ENCODE results near the gene HYOU1. TPM values are rescaled to one million over a fixed set of nuclear protein-coding genes. Genes with fewer than 3 reads are reported as not detected.
A peak's percentile ranks its signal among the peaks of the same experiment; 100 is the strongest.
"Not testable (repeated sequence)": the region's sequence is repeated elsewhere in the genome, so short reads cannot be mapped to it uniquely, and the experiment has no call there.

Gene HYOU1
- total and polyA plus RNA-seq, 4 donors, result 70.8 to 93.9 (median 87.4) TPM

DNA sequence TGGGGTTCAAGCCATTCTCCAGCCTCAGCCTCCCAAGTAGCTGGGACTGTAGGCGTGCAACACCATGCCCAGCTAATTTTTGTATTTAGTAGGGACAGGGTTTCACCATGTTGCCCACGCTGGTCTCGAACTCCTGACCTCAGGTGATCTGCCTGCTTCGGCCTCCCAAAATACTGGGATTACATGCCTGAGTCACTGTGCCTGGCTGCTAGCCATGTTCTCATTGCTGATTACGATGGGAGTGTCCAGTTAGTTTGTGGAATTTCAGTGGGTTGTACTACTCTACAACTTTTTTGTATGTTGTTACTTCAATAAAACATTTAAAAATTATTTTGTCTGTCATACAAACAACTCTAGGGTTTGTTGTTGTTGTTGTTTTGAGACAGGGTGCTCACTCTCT, 5.8 kb upstream of the HYOU1 start:
- peaks cover 20% of the 10 kb centered on the region for H3K4me1 ChIP-seq (ENCODE audit: control insufficient read depth, insufficient read depth, low read length)
- DNase-seq (ENCODE audit: low read depth in 4 of 6, low spot score in 6 of 6), result no peak
- WGBS (ENCODE audit: insufficient coverage), result 84% methylated on average over 3 of the region's 5 CpGs
- no peak overlapping the region for H3K27ac ChIP-seq (ENCODE audit: low read depth, low read length)
- H3K4me3 ChIP-seq (ENCODE audit: low read depth, low read length), result no peak overlapping the region
- H3K9me3 ChIP-seq (ENCODE audit: control insufficient read depth, insufficient read depth, low read length), result no peaks in the 10 kb centered on the region
- no peaks in the 10 kb centered on the region for H3K27me3 ChIP-seq (ENCODE audit: control insufficient read depth, insufficient read depth, low read length)
- H3K36me3 ChIP-seq (ENCODE audit: control insufficient read depth, insufficient read depth, low read length), result peaks cover 15% of the 10 kb centered on the region

DNA sequence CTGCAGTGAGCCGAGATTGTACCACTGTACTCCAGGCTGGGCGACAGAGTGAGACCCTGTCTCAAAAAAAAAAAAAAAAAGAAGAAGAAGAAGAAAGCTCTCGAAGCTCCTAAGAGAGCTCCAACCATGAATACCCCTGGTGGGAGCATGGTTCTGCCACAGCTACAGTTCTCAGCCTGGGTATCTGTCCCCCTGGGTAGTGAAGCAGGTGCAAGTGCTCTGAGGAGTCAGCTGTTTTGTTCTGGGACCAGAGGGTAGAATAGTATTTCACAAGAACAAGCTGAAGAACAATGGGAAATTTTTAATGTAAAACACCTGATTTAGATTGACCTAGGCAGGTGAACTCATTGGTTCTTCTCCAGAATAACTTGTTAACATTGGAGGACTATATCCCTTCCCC, 4.3 kb upstream of the HYOU1 start:
- Histone ChIP-seq H3K27me3 (ENCODE audit: control insufficient read depth, insufficient read depth, low read length) (no peaks in the 10 kb centered on the region), H3K36me3 (ENCODE audit: control insufficient read depth, insufficient read depth, low read length) (peaks cover 15% of the 10 kb centered on the region), H3K27ac (ENCODE audit: low read depth, low read length) (no peak overlapping the region), H3K4me3 (ENCODE audit: low read depth, low read length) (no peak overlapping the region), H3K9me3 (ENCODE audit: control insufficient read depth, insufficient read depth, low read length) (no peaks in the 10 kb centered on the region), H3K4me1 (ENCODE audit: control insufficient read depth, insufficient read depth, low read length) (peaks cover 15% of the 10 kb centered on the region)
- 93% methylated on average over 2 of the region's 3 CpGs for WGBS (ENCODE audit: insufficient coverage)
- DNase-seq (ENCODE audit: low read depth in 4 of 6, low spot score in 6 of 6), result no peak

DNA sequence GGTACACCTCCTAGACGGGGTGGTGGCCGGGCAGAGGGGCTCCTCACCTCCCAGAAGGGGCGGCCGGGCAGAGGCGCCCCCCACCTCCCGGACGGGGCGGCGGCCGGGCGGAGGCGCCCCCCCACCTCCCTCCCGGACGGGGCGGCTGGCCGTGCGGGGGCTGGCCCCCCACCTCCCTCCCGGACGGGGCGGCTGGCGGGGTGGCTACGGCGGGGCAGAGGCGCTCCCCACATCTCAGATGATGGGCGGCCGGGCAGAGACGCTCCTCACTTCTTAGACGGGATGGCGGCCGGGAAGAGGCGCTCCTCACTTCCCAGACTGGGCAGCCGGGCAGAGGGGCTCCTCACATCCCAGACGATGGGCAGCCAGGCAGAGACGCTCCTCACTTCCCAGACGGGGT, 2.1 kb upstream of the HYOU1 start:
- not testable (repeated sequence) for H3K27ac ChIP-seq (ENCODE audit: low read depth, low read length); H3K27me3 ChIP-seq (ENCODE audit: control insufficient read depth, insufficient read depth, low read length); H3K4me3 ChIP-seq (ENCODE audit: low read depth, low read length); DNase-seq (ENCODE audit: low read depth in 4 of 6, low spot score in 6 of 6); H3K9me3 ChIP-seq (ENCODE audit: control insufficient read depth, insufficient read depth, low read length)
- peaks cover 21% of the 10 kb centered on the region for H3K36me3 ChIP-seq (ENCODE audit: control insufficient read depth, insufficient read depth, low read length)
- peaks cover 21% of the 10 kb centered on the region for H3K4me1 ChIP-seq (ENCODE audit: control insufficient read depth, insufficient read depth, low read length)
- 89% methylated on average over 14 of the region's 35 CpGs for WGBS (ENCODE audit: insufficient coverage)

DNA sequence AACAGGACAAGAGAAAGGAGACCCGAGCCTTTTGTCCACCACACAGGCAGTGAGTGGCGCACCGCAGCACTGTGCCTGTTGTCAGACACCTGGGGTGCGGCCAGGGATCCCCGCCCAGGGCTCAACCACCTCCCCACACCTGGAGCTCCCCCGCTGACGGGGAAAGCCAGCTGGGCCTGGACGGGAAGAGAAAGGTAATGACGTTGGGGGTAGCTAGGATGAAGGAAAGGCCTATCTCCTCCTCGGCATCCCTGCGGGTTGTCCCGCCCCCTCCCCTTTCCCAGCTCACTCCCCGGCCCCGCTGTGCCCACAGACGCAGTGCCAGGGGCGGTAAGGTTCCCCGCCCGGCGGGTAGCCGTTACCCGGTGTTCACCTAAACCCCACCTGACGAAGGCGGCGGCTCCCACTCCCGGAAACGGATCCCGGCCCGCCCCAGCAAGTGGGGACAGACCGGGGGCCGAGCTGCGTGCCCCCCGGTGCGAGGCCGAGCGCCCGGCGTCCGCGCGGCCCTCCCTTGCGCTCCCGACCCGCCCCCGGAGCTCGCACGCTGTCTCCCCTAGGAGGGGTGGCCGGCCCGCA, 495 bp downstream of the HYOU1 start:
- H3K4me1 ChIP-seq (ENCODE audit: control insufficient read depth, insufficient read depth, low read length), result peaks cover 21% of the 10 kb centered on the region
- peak overlapping the region; percentile 73 for H3K27ac ChIP-seq (ENCODE audit: low read depth, low read length)
- WGBS (ENCODE audit: insufficient coverage), result under 1% methylated on average over 42 of the region's 48 CpGs
- peak overlapping the region; percentile 73 for H3K4me3 ChIP-seq (ENCODE audit: low read depth, low read length)
- H3K36me3 ChIP-seq (ENCODE audit: control insufficient read depth, insufficient read depth, low read length), result peaks cover 43% of the 10 kb centered on the region
- H3K27me3 ChIP-seq (ENCODE audit: control insufficient read depth, insufficient read depth, low read length), result no peaks in the 10 kb centered on the region
- no peaks in the 10 kb centered on the region for H3K9me3 ChIP-seq (ENCODE audit: control insufficient read depth, insufficient read depth, low read length)
- peak in 1 of 6 donors; percentile 15 for DNase-seq (ENCODE audit: low read depth in 4 of 6, low spot score in 6 of 6)

DNA sequence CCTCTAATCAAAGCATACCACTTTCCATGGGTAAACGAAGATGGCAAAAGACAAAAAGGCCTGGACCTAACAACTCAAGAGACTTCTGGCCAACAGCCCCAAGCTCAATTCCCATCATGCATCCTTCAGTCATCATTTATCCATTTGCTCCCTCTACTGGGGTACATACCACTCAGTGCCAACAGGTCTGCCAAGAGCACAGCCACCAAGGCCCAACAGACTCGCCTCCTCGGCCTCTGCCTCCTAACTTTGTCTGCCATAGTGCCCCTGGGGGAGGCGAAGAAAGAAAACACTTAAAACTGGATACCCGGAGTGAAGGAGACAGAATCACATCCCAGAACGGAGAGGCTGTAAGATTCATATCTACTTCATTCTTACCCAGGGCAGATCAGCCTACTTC, 1.1 kb downstream of the HYOU1 start:
- Histone ChIP-seq H3K4me1 (ENCODE audit: control insufficient read depth, insufficient read depth, low read length) (peaks cover 21% of the 10 kb centered on the region), H3K27me3 (ENCODE audit: control insufficient read depth, insufficient read depth, low read length) (no peaks in the 10 kb centered on the region), H3K4me3 (ENCODE audit: low read depth, low read length) (peak overlapping the region; percentile 73), H3K27ac (ENCODE audit: low read depth, low read length) (peak overlapping the region; percentile 4), H3K9me3 (ENCODE audit: control insufficient read depth, insufficient read depth, low read length) (no peaks in the 10 kb centered on the region), H3K36me3 (ENCODE audit: control insufficient read depth, insufficient read depth, low read length) (peaks cover 45% of the 10 kb centered on the region)
- DNase-seq (ENCODE audit: low read depth in 4 of 6, low spot score in 6 of 6), result peak in 2 of 6 donors; percentile 9 to 15
- WGBS (ENCODE audit: insufficient coverage), result 20% methylated on average over 4 of the region's 6 CpGs

DNA sequence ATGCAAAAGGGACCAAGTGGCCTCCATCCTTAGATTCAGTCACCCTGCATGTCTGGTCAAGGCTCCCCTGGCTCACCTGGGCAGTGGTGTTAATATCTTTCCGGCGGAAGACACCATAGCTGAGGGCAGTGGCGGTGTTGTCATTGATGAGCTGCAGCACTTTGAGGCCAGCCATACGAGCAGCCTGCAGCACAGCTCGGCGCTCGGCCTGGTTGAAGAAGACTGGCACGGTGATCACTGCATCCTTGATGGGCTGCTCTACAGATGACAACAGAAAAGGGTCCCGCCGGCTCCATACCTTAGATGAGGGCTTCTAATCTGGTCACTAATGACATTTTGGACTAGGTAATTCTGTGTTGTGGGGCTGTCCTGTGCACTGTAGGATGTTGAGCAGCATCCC, 2.6 kb downstream of the HYOU1 start:
- H3K9me3 ChIP-seq (ENCODE audit: control insufficient read depth, insufficient read depth, low read length), result no peaks in the 10 kb centered on the region
- H3K27me3 ChIP-seq (ENCODE audit: control insufficient read depth, insufficient read depth, low read length), result no peaks in the 10 kb centered on the region
- peaks cover 21% of the 10 kb centered on the region for H3K4me1 ChIP-seq (ENCODE audit: control insufficient read depth, insufficient read depth, low read length)
- no peak overlapping the region for H3K27ac ChIP-seq (ENCODE audit: low read depth, low read length)
- no peak for DNase-seq (ENCODE audit: low read depth in 4 of 6, low spot score in 6 of 6)
- peaks cover 56% of the 10 kb centered on the region for H3K36me3 ChIP-seq (ENCODE audit: control insufficient read depth, insufficient read depth, low read length)
- WGBS (ENCODE audit: insufficient coverage), result 99% methylated on average over 8 of the region's 10 CpGs
- H3K4me3 ChIP-seq (ENCODE audit: low read depth, low read length), result no peak overlapping the region

DNA sequence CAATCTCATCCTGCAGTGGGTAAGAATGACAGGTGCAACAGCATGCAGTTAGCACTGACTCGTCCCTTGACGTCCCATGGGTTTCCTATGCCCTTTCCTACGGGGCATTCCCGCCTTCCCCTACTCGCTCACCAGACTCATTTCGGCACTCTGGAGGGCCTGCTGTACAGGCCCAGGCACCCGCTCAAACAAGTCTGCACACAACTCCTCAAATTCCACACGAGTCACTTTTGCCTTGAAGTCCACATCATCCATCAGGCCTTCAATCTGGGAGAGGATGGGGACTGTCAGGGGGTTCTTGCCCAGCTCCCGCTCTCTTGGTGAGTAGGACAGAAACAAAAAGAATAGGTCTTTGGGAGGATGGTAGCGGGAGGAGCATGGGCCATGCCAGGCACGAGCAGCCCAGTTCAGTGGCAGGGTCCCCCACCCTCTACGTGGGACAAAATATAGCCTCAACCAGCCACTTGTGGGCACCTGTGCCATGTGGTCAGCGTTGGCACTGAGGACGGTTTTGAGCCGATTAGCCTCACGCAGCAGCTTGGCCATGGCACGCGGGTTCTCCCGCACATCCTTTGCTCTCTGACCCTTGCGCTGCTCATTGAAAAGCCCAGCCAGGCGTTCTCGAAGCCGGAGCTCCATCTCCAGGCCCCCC, 4.7 kb downstream of the HYOU1 start:
- WGBS (ENCODE audit: insufficient coverage), result 92% methylated on average over 20 of the region's 23 CpGs
- Histone ChIP-seq H3K36me3 (ENCODE audit: control insufficient read depth, insufficient read depth, low read length) (peaks cover 77% of the 10 kb centered on the region), H3K4me3 (ENCODE audit: low read depth, low read length) (no peak overlapping the region), H3K9me3 (ENCODE audit: control insufficient read depth, insufficient read depth, low read length) (no peaks in the 10 kb centered on the region), H3K4me1 (ENCODE audit: control insufficient read depth, insufficient read depth, low read length) (peaks cover 14% of the 10 kb centered on the region), H3K27ac (ENCODE audit: low read depth, low read length) (no peak overlapping the region), H3K27me3 (ENCODE audit: control insufficient read depth, insufficient read depth, low read length) (no peaks in the 10 kb centered on the region)
- DNase-seq (ENCODE audit: low read depth in 4 of 6, low spot score in 6 of 6), result no peak

DNA sequence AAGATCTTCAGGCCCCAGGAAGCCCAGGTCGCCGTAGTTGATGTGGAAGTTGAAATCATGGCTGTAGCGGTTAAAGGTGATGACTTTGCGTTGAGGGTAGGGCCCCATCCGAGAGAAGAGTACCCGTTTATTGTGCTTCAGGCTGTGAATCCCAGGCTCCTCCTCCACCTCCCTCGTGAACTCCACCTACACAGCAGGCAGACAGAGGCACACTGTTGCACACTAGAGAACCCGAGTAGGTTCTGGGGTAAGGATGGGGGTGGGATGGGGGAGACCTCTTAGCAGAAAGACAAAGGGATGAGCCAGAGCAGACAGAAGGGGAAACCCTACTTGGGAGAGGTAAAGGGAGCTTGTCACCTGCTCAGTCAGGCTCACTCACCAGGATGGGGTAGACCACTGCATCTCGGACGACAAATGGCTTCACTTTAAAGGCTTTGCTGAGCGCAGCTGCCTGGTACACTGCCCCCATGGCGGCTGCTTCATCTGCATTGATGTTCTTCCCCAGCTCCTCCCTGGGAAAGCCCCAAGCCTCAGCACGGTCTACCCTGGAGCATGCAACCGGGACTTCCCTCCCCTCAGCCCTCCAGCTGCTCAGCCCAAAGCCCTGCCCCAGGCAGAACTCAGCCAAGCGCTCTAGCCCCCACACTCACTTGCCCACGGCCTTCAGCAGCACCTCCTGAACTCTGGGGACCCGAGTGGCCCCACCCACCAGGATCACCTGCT, 5.4 kb downstream of the HYOU1 start:
- H3K4me1 ChIP-seq (ENCODE audit: control insufficient read depth, insufficient read depth, low read length), result peaks cover 14% of the 10 kb centered on the region
- H3K4me3 ChIP-seq (ENCODE audit: low read depth, low read length), result no peak overlapping the region
- peaks cover 84% of the 10 kb centered on the region for H3K36me3 ChIP-seq (ENCODE audit: control insufficient read depth, insufficient read depth, low read length)
- WGBS (ENCODE audit: insufficient coverage), result 87% methylated on average over 9 of the region's 17 CpGs
- no peaks in the 10 kb centered on the region for H3K27me3 ChIP-seq (ENCODE audit: control insufficient read depth, insufficient read depth, low read length)
- DNase-seq (ENCODE audit: low read depth in 4 of 6, low spot score in 6 of 6), result no peak
- H3K27ac ChIP-seq (ENCODE audit: low read depth, low read length), result no peak overlapping the region
- no peaks in the 10 kb centered on the region for H3K9me3 ChIP-seq (ENCODE audit: control insufficient read depth, insufficient read depth, low read length)

DNA sequence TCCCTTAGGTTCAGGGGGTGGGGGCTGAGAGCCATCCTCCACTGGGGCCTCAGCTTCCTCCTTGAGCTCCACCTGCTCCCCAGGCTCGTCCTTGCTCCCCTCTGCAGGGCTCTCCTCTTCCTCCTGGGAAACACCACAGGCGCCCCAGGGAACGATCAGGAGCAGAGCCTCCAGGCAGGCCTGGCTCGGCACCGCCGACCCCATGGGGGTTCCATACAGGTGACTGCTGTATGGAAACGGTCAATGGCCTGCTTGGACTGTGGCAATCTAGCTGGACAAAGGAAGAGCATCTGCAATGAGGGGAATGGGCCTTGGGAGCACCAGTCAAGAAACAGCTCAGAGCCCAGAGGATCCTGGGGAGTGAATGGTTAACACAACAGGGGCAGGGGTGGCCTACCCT, 7.9 kb downstream of the HYOU1 start:
- Histone ChIP-seq H3K9me3 (ENCODE audit: control insufficient read depth, insufficient read depth, low read length) (no peaks in the 10 kb centered on the region), H3K27me3 (ENCODE audit: control insufficient read depth, insufficient read depth, low read length) (no peaks in the 10 kb centered on the region), H3K27ac (ENCODE audit: low read depth, low read length) (no peak overlapping the region), H3K36me3 (ENCODE audit: control insufficient read depth, insufficient read depth, low read length) (peaks cover 93% of the 10 kb centered on the region), H3K4me3 (ENCODE audit: low read depth, low read length) (no peak overlapping the region), H3K4me1 (ENCODE audit: control insufficient read depth, insufficient read depth, low read length) (no peaks in the 10 kb centered on the region)
- DNase-seq (ENCODE audit: low read depth in 4 of 6, low spot score in 6 of 6), result no peak
- 96% methylated on average over 7 of the region's 7 CpGs for WGBS (ENCODE audit: insufficient coverage)

DNA sequence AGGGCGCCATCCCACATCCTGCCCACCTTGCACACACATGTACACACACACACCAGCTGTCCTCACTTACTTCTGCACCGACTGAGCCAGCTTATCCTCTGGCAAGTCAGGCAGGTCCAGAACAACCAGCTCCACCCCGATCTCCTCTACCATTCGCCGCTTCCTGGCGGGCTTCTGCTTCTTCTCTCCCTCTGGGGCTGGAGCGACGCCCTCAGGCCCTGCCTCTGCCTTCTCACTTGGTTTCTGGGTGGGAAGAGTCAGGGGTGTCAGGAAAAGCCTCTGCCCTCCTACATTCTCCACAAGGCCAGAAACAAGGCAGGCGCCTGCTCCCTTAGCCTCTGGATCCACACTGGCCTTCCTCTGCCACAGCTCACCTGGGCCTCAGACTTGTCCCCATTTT, 8.4 kb downstream of the HYOU1 start:
- Histone ChIP-seq H3K4me1 (ENCODE audit: control insufficient read depth, insufficient read depth, low read length) (no peaks in the 10 kb centered on the region), H3K36me3 (ENCODE audit: control insufficient read depth, insufficient read depth, low read length) (peaks cover 89% of the 10 kb centered on the region), H3K4me3 (ENCODE audit: low read depth, low read length) (no peak overlapping the region), H3K9me3 (ENCODE audit: control insufficient read depth, insufficient read depth, low read length) (no peaks in the 10 kb centered on the region), H3K27me3 (ENCODE audit: control insufficient read depth, insufficient read depth, low read length) (no peaks in the 10 kb centered on the region), H3K27ac (ENCODE audit: low read depth, low read length) (no peak overlapping the region)
- no peak for DNase-seq (ENCODE audit: low read depth in 4 of 6, low spot score in 6 of 6)
- WGBS (ENCODE audit: insufficient coverage), result 93% methylated on average over 7 of the region's 9 CpGs

Data from spinal cord (tissue), 10 donors.